A549 (cell line): ENCODE results near the gene HSPH1. TPM values are rescaled to one million over a fixed set of nuclear protein-coding genes. Genes with fewer than 3 reads are reported as not detected.

Experiments used
- ATAC-seq, 2 experiments: fragments of 200-7000 bp in 1 of 2; fragments of >200 bp in 1 of 2; cut with Nextera tagmentation in 1 of 2; cut with Tn5 transposase in 1 of 2; 3 replicates each; pipeline versions ENCODE4 v1.8.0 to v1.9.1; 2018 to 2020; ENCODE audit warnings: mild to moderate bottlenecking in 1 of 2, moderate library complexity in 1 of 2
- CTCF ChIA-PET: fragments of 300-600 bp; sonication (Branson Sonifier 250); formaldehyde crosslinking; extraction: SDS; loops from one replicate; lab custom pipeline; 2021; ENCODE audit warnings: antibody characterized with exemption, inconsistent platforms; lab: Yijun Ruan, JAX
- POLR2A ChIA-PET: fragments of 350-600 bp; formaldehyde crosslinking; extraction: SDS; loops from one replicate; lab custom pipeline; 2021; ENCODE audit warnings: antibody characterized with exemption, inconsistent platforms; lab: Yijun Ruan, JAX
- DNase-seq, 2 experiments: peaks; one replicate each; pipeline versions ENCODE4 v3.0.0 to v3.0.0-alpha.2; 2011 to 2016; ENCODE audit warnings: low read depth in 1 of 2, low spot score in 1 of 2
- FAIRE-seq: peaks from 2 replicates; lab custom pipeline; 2011; peaks lifted over from hg19 to GRCh38; lab: Jason Lieb, UNC
- H3K27ac ChIP-seq, 2 experiments: fragments of >200 bp; sonication (Bioruptor Twin); formaldehyde crosslinking; 3 replicates each; pipeline ENCODE4 v1.5.1; 2016 to 2017
- H3K4me1 ChIP-seq: fragments of >200 bp; sonication (Bioruptor Twin); formaldehyde crosslinking; 3 replicates; pipeline ENCODE4 v1.6.1; 2016
- H3K4me2 ChIP-seq: fragments of >200 bp; sonication (Bioruptor Twin); formaldehyde crosslinking; 3 replicates; pipeline ENCODE4 v1.6.1; 2016
- H3K4me3 ChIP-seq: fragments of >200 bp; sonication (Bioruptor Twin); formaldehyde crosslinking; 3 replicates; pipeline ENCODE4 v1.5.1; 2016
- H3K9me3 ChIP-seq: fragments of >200 bp; sonication (Bioruptor Twin); formaldehyde crosslinking; 3 replicates; pipeline ENCODE4 v1.6.1; 2016
- BHLHE40 ChIP-seq: IDR thresholded peaks from 2 replicates; pipeline ENCODE4 v1.6.1; 2012; ENCODE audit warnings: low read depth, low read length, inconsistent platforms
- CHD2 ChIP-seq: fragments of 150-350 bp; IDR thresholded peaks from 2 replicates; pipeline ENCODE4 v1.6.1; 2014; ENCODE audit warnings: low read length; ENCODE audit not compliant: partially characterized antibody
- E2F6 ChIP-seq: IDR thresholded peaks from 2 replicates; pipeline ENCODE4 v1.6.1; 2012; ENCODE audit warnings: low read depth, borderline replicate concordance
- EHF ChIP-seq: fragments of 250-450 bp; sonication (Bioruptor Pico); IDR thresholded peaks from 2 replicates; pipeline ENCODE4 v1.5.0; 2020; ENCODE audit warnings: mild to moderate bottlenecking
- ELK1 ChIP-seq: fragments of 150-350 bp; IDR thresholded peaks from 2 replicates; pipeline ENCODE4 v1.6.1; 2014; ENCODE audit warnings: low read depth, mild to moderate bottlenecking, low read length
- FOSL2 ChIP-seq, 2 experiments: fragments of 450-650 bp in 1 of 2; fragments of >200 bp in 1 of 2; sonication (Bioruptor Twin) in 1 of 2; formaldehyde crosslinking; IDR thresholded peaks; 2 replicates each; pipeline versions ENCODE4 v1.5.0 to v1.6.1; 2016 to 2020; ENCODE audit warnings: mild to moderate bottlenecking in 1 of 2, moderate library complexity in 1 of 2
- GATA3 ChIP-seq: IDR thresholded peaks from 2 replicates; pipeline ENCODE4 v1.6.1; 2012; ENCODE audit warnings: borderline replicate concordance
- HEYL ChIP-seq: fragments of 250-450 bp; sonication (Bioruptor Pico); IDR thresholded peaks from 2 replicates; pipeline ENCODE4 v1.8.0; 2021; ENCODE audit warnings: mild to moderate bottlenecking, moderate library complexity
- HMGXB4 ChIP-seq: fragments of 250-450 bp; sonication (Bioruptor Pico); IDR thresholded peaks from 2 replicates; pipeline ENCODE4 v1.5.0; 2021; ENCODE audit warnings: mild to moderate bottlenecking, moderate library complexity, borderline replicate concordance
- JUN ChIP-seq, 2 experiments: fragments of >200 bp; sonication (Bioruptor Twin); formaldehyde crosslinking; IDR thresholded peaks; 2 replicates in 1 of 2; 3 replicates in 1 of 2; pipeline ENCODE4 v1.6.1; 2016 to 2017
- KDM5A ChIP-seq: fragments of 200-600 bp; sonication (generic); IDR thresholded peaks from 2 replicates; pipeline ENCODE4 v1.6.1; 2016; ENCODE audit warnings: antibody characterized with exemption, mild to moderate bottlenecking
- MAFK ChIP-seq: fragments of 450-650 bp; IDR thresholded peaks from 2 replicates; pipeline ENCODE4 v1.6.1; 2014; ENCODE audit not compliant: partially characterized antibody
- MYC ChIP-seq: IDR thresholded peaks from 2 replicates; pipeline ENCODE4 v1.6.1; 2012; ENCODE audit warnings: mild to moderate bottlenecking, inconsistent platforms, low read length, improper control_type of control experiment, borderline replicate concordance
- NFE2L2 ChIP-seq: fragments of 150-350 bp; conservative IDR thresholded peaks from 2 replicates; pipeline ENCODE4 v1.6.1; 2014; ENCODE audit warnings: low read length
- POLR2A ChIP-seq: IDR thresholded peaks from 2 replicates; pipeline ENCODE4 v1.6.1; 2012; ENCODE audit warnings: mild to moderate bottlenecking, low read length
- REST ChIP-seq: fragments of 200-600 bp; sonication (generic); IDR thresholded peaks from 2 replicates; pipeline ENCODE4 v1.6.1; 2016; ENCODE audit warnings: antibody characterized with exemption, mild to moderate bottlenecking, moderate library complexity
- RFX5 ChIP-seq: fragments of 450-650 bp; IDR thresholded peaks from 2 replicates; pipeline ENCODE4 v1.7.1; 2014; ENCODE audit warnings: antibody characterized with exemption, mild to moderate bottlenecking, moderate library complexity
- TFCP2L1 ChIP-seq: fragments of 250-450 bp; sonication (Bioruptor Pico); IDR thresholded peaks from 2 replicates; pipeline ENCODE4 v1.5.0; 2021; ENCODE audit warnings: mild to moderate bottlenecking
- ZFP36 ChIP-seq: fragments of 450-650 bp; IDR thresholded peaks from 2 replicates; pipeline ENCODE4 v1.6.1; 2014; ENCODE audit warnings: borderline replicate concordance; ENCODE audit not compliant: partially characterized antibody
- WGBS: methylation state at CpG from one replicate; pipeline ENCODE4 v1.1.6; 2017; ENCODE audit errors: missing lambda C conversion rate; 5-methylcytosine and 5-hydroxymethylcytosine counted together
- polyA plus RNA-seq, 4 experiments: library from polyadenylated mRNA; depleted of rRNA in 3 of 4; stranded (reverse); fragments of >200 nt; fragmentation: RNase III in 1 of 4; extraction: RNeasy Plus Mini Kit Qiagen cat#74134 plus additional on column Dnase treatment in 1 of 4; gene quantifications; 2 replicates in 3 of 4; 3 replicates in 1 of 4; pipeline ENCODE4 v1.2.3, GENCODE V29; 2011 to 2017

Gene HSPH1
- polyA plus RNA-seq, 2 of the 4 experiments (the other 2 are of a cell fraction), result 110 to 141 TPM

GRCh38 chr13:31162151-31163008 is 676 bp upstream of the HSPH1 start:
- H3K4me2 ChIP-seq, result peak overlapping the region; percentile 63
- ATAC-seq (peak; percentile 96), FAIRE-seq (no peak), DNase-seq (peak; percentile 84 to 96)
- ChIA-PET POLR2A (interaction anchor here (1.0 kb wide), 1 partner anchor 116 kb away, joined by 3 read pairs; no protein-coding TSS in a partner anchor), CTCF (interaction anchor here (1.5 kb wide), 1 partner anchor 12 kb away, joined by 3 read pairs; no protein-coding TSS in a partner anchor)
- H3K9me3 ChIP-seq, result no peaks in the 10 kb centered on the region
- TF ChIP-seq MYC (0 out of 2 replicates have a peak, but pooled peaks have one; percentile 38), RFX5 (peak; percentile 10; the same call in 1 of the 2 replicates), E2F6 (0 out of 2 replicates have a peak, but pooled peaks have one; percentile 5), ZFP36 (no peak), POLR2A (peak; percentile 58; the same call in 1 of the 2 replicates), CHD2 (peak; percentile 94), REST (peak; percentile 97), KDM5A (no peak; the same call in 1 of the 2 replicates), JUN (IDR thresholded peaks at IDR 0.05) (peak in 1 of 2 experiments; percentile 26; a peak in 1 of 5 replicates), NFE2L2 (no peak)
- H3K4me1 ChIP-seq, result peaks cover 40% of the 10 kb centered on the region
- H3K27ac ChIP-seq, result peak overlapping the region; percentile 85 to 97
- WGBS, result 1% methylated on average over 32 of the region's 34 CpGs
- H3K4me3 ChIP-seq, result peak overlapping the region; percentile 84

- H3K27ac ChIP-seq, result peak overlapping the region; percentile 85 to 97
- ATAC-seq (peak in 1 of 2 experiments; percentile 24; a peak in 4 of 6 replicates), FAIRE-seq (no peak), DNase-seq (peak in 1 of 2 experiments; percentile 20)
- H3K4me2 ChIP-seq, result peak overlapping the region; percentile 81
- peak overlapping the region; percentile 84 for H3K4me3 ChIP-seq
- POLR2A ChIA-PET, result interaction anchor here (1.6 kb wide), 1 partner anchor 116 kb away, joined by 5 read pairs; no protein-coding TSS in a partner anchor
- CTCF ChIA-PET, result interaction anchor here (0.5 to 1.6 kb wide), 4 partner anchors 11 to 40 kb away, joined by 3 to 4 read pairs (median 3); no protein-coding TSS in a partner anchor
- TF ChIP-seq MYC (no peak), HMGXB4 (CRISPR knock-in tag) (no peak), BHLHE40 (no peak), GATA3 (no peak), MAFK (no peak), HEYL (no peak), FOSL2 (IDR thresholded peaks at IDR 0.05) (no peak), FOSL2 (CRISPR knock-in tag; IDR thresholded peaks at IDR 0.05) (no peak), ELK1 (no peak), EHF (CRISPR knock-in tag) (no peak), TFCP2L1 (CRISPR knock-in tag) (no peak)
- 2% methylated on average over 30 of the region's 51 CpGs for WGBS
- peaks cover 31% of the 10 kb centered on the region for H3K4me1 ChIP-seq
- H3K9me3 ChIP-seq, result no peaks in the 10 kb centered on the region
These were observed 697 bp downstream of the HSPH1 start for GRCh38 chr13:31160857-31161556.
